Colonic mucosa (tissue), 4 donors: ENCODE results near the gene HTRA2. TPM values are rescaled to one million over a fixed set of nuclear protein-coding genes. Genes with fewer than 3 reads are reported as not detected.

ENCODE experiments used
- DNase-seq: peaks from one replicate; pipeline ENCODE4 v3.0.0-alpha.2; 2020
- H3K27ac ChIP-seq: fragments of 200-600 bp; one replicate; pipeline ENCODE4 v1.8.0; 2021
- H3K27me3 ChIP-seq: fragments of 200-600 bp; one replicate; pipeline ENCODE4 v1.8.0; 2021
- H3K36me3 ChIP-seq: fragments of 200-600 bp; one replicate; pipeline ENCODE4 v1.8.0; 2021
- H3K4me1 ChIP-seq: fragments of 200-600 bp; one replicate; pipeline ENCODE4 v1.8.0; 2021; ENCODE audit warnings: mild to moderate bottlenecking
- H3K4me3 ChIP-seq: fragments of 200-600 bp; one replicate; pipeline ENCODE4 v1.8.0; 2021
- H3K9ac ChIP-seq, 2 donors: one replicate each; pipeline ENCODE4 v1.7.0; 2013; ENCODE audit warnings: control low read depth in 2 of 2, low read depth in 2 of 2, low read length in 2 of 2
- H3K9me3 ChIP-seq: fragments of 200-600 bp; one replicate; pipeline ENCODE4 v1.8.0; 2021
- CTCF ChIP-seq: fragments of 200-600 bp; IDR thresholded peaks from one replicate; pipeline ENCODE4 v1.8.0; 2022; ENCODE audit warnings: antibody characterized with exemption, mild to moderate bottlenecking
- intact Hi-C: fragments of 100-400 bp; cut with DNase I; formaldehyde crosslinking; loops from one replicate; pipeline ENCODE4 v1.14.1; 2022
- total RNA-seq, 2 donors: library from RNA; stranded (reverse); fragmentation: NEBNext Ultra II Directional in 1 of 2; extraction: Animal tissue kit (Norgen Biotek cat#: 25700) in 1 of 2; gene quantifications; one replicate each; pipeline ENCODE4 v1.2.1, GENCODE V29; 2021
- donor health status: healthy.
- donor health status: DM: no; HTN: no; CAD: no.
- donor health status: DM: no; HTN: no; CAD: no.

Gene HTRA2
- total RNA-seq, 2 donors from 2014 or later, result 26.3 to 41.5 TPM

- intact Hi-C loops, result no loop called here
Observed at GRCh38 chr2:74582184-74582583, 52.5 kb downstream of the HTRA2 start.

More at GRCh38 chr2:74582184-74582583, 52.5 kb downstream of the HTRA2 start:
- no peak for DNase-seq
- H3K9ac ChIP-seq, result no peak overlapping the region
- H3K36me3 ChIP-seq, result no peaks in the 10 kb centered on the region
- no peak overlapping the region for H3K4me3 ChIP-seq
- TF ChIP-seq CTCF, result no peak
- no peaks in the 10 kb centered on the region for H3K9me3 ChIP-seq
- H3K27ac ChIP-seq, result no peak overlapping the region
- no peaks in the 10 kb centered on the region for H3K4me1 ChIP-seq
- H3K27me3 ChIP-seq, result no peaks in the 10 kb centered on the region

Other genes with a start within 250 kb of the HTRA2 start
- gene SLC4A5, start 186.5 kb upstream of the HTRA2 start, total RNA-seq, result 1 to 10 TPM in 1 of 2 donors, under 1 TPM in 1; 0.45 to 2.8 TPM
- 100 to 1,000 TPM; 111 to 114 TPM for gene DCTN1, start 149.6 kb upstream of the HTRA2 start, total RNA-seq
- gene C2orf81, start 108.3 kb upstream of the HTRA2 start, total RNA-seq, result 1 to 10 TPM in 1 of 2 donors, under 1 TPM in 1; 0.62 to 1.1 TPM
- 1 to 10 TPM; 7.5 to 9.0 TPM for gene WDR54, start 108.2 kb upstream of the HTRA2 start, total RNA-seq
- gene RTKN, start 88.0 kb upstream of the HTRA2 start, total RNA-seq, result 10 to 100 TPM; 51.4 to 89.9 TPM
- 10 to 100 TPM; 18.2 to 23.9 TPM for gene INO80B, start 74.8 kb upstream of the HTRA2 start, total RNA-seq
- gene WBP1, start 71.5 kb upstream of the HTRA2 start, total RNA-seq, result 10 to 100 TPM; 47.6 to 48.3 TPM
- 10 to 100 TPM; 42.4 to 86.2 TPM for gene MOGS, start 64.6 kb upstream of the HTRA2 start, total RNA-seq
- 10 to 100 TPM; 64.6 to 90.3 TPM for gene MRPL53, start 57.3 kb upstream of the HTRA2 start, total RNA-seq
- 10 to 100 TPM; 14.5 to 28.3 TPM for gene CCDC142, start 46.9 kb upstream of the HTRA2 start, total RNA-seq
- gene TTC31, start 46.9 kb upstream of the HTRA2 start, total RNA-seq, result 10 to 100 TPM; 23.3 to 25.2 TPM
- under 1 TPM; 0.50 to 0.99 TPM for gene LBX2, start 30.3 kb upstream of the HTRA2 start, total RNA-seq
- gene PCGF1, start 22.2 kb upstream of the HTRA2 start, total RNA-seq, result 10 to 100 TPM; 16.1 to 19.9 TPM
- under 1 TPM; 0.12 to 0.40 TPM for gene TLX2, start 15.5 kb upstream of the HTRA2 start, total RNA-seq
- 10 to 100 TPM; 34.2 to 36.8 TPM for gene DQX1, start 3.7 kb upstream of the HTRA2 start, total RNA-seq
- gene AUP1, start 227 bp upstream of the HTRA2 start, total RNA-seq, result 100 to 1,000 TPM; 107 to 212 TPM
- gene LOXL3, start 24.0 kb downstream of the HTRA2 start, total RNA-seq, result 1 to 10 TPM; 2.9 to 4.7 TPM
- 10 to 100 TPM; 20.9 to 26.5 TPM for gene DOK1, start 24.8 kb downstream of the HTRA2 start, total RNA-seq
- under 1 TPM in 1 of 2 donors, not detected in 1; 0.35 TPM for gene M1AP, start 118.4 kb downstream of the HTRA2 start, total RNA-seq
- 1 to 10 TPM; 4.4 to 5.5 TPM for gene SEMA4F, start 124.3 kb downstream of the HTRA2 start, total RNA-seq